CD4-positive, alpha-beta T cell treated with Interleukin-6 for 4 hours (primary cell): Measurements from ENCODE around the gene UNKL.
A peak's percentile ranks its signal among the peaks of the same experiment; 100 is the strongest.

Experiments
- DNase-seq: peaks from one replicate; pipeline ENCODE4 v3.0.0-alpha.2; 2020; ENCODE audit warnings: mixed read lengths

UNKL gene

GRCh38 chr16:1414532-1415260 lies at the start of gene UNKL:
Gene UNKL, minus strand, starts transcription at chr16:1414704. Its CDS starts 13 bp downstream, at chr16:1414691.
- peak; percentile 92 for DNase-seq

GRCh38 chr16:1461146-1461545 lies 46.6 kb upstream of the UNKL start:
- no peak for DNase-seq

- no peak for DNase-seq
Measured at GRCh38 chr16:1460602-1461138, 46.2 kb upstream of the UNKL start.

GRCh38 chr16:1459967-1460366 lies 45.5 kb upstream of the UNKL start:
- no peak for DNase-seq

GRCh38 chr16:1458977-1459341 lies 44.5 kb upstream of the UNKL start:
- DNase-seq = no peak

- DNase-seq = no peak
Measured at GRCh38 chr16:1458336-1458976, 44.0 kb upstream of the UNKL start.

- DNase-seq = no peak
Measured at GRCh38 chr16:1457489-1458245, 43.2 kb upstream of the UNKL start.

- DNase-seq = no peak
Measured at GRCh38 chr16:1456951-1457350, 42.4 kb upstream of the UNKL start.

- DNase-seq = no peak
Measured at GRCh38 chr16:1455190-1456171, 41.0 kb upstream of the UNKL start.

- DNase-seq = no peak
Measured at GRCh38 chr16:1454561-1454960, 40.1 kb upstream of the UNKL start.

GRCh38 chr16:1453316-1453715 lies 38.8 kb upstream of the UNKL start:
- DNase-seq = no peak

GRCh38 chr16:1452530-1452929 lies 38.0 kb upstream of the UNKL start:
- no peak for DNase-seq

- no peak for DNase-seq
Measured at GRCh38 chr16:1451702-1452392, 37.3 kb upstream of the UNKL start.

GRCh38 chr16:1450841-1451240 lies 36.3 kb upstream of the UNKL start:
- DNase-seq = no peak

- DNase-seq = no peak
Measured at GRCh38 chr16:1450218-1450617, 35.7 kb upstream of the UNKL start.

- no peak for DNase-seq
Measured at GRCh38 chr16:1449201-1449788, 34.8 kb upstream of the UNKL start.

GRCh38 chr16:1448536-1449116 lies 34.1 kb upstream of the UNKL start:
- DNase-seq = peak; percentile 0

- no peak for DNase-seq
Measured at GRCh38 chr16:1447965-1448364, 33.5 kb upstream of the UNKL start.

GRCh38 chr16:1446296-1447080 lies 32.0 kb upstream of the UNKL start:
- DNase-seq = no peak
